H9 (cell line): ENCODE measurements around the gene TH. TPM values are rescaled to one million over a fixed set of nuclear protein-coding genes. Genes with fewer than 3 reads are reported as not detected.

ENCODE experiments used
- DNase-seq: peaks from one replicate; pipeline ENCODE4 v3.0.0-alpha.2; 2017
- H2AFZ ChIP-seq: one replicate; pipeline ENCODE4 v1.6.1; 2013; ENCODE audit warnings: mild to moderate bottlenecking, low read length, control low read depth, moderate library complexity
- H2AK5ac ChIP-seq: 2 replicates; pipeline ENCODE4 v1.6.1; 2013; ENCODE audit warnings: low read length, control low read depth, mixed read lengths; ENCODE audit not compliant: insufficient read length
- H2BK120ac ChIP-seq: one replicate; pipeline ENCODE4 v1.6.1; 2013; ENCODE audit warnings: low read depth, mild to moderate bottlenecking, low read length, control low read depth, inconsistent platforms; ENCODE audit not compliant: poor library complexity, severe bottlenecking
- H2BK12ac ChIP-seq: 2 replicates; pipeline ENCODE4 v1.6.1; 2013; ENCODE audit warnings: low read length, control low read depth, mixed read lengths, low read depth; ENCODE audit not compliant: insufficient read length
- H2BK15ac ChIP-seq: 2 replicates; pipeline ENCODE4 v1.6.1; 2013; ENCODE audit warnings: low read depth, low read length, control low read depth
- H2BK20ac ChIP-seq: one replicate; pipeline ENCODE4 v1.6.1; 2013; ENCODE audit warnings: low read depth, mild to moderate bottlenecking, low read length, control low read depth, inconsistent platforms; ENCODE audit not compliant: poor library complexity, severe bottlenecking
- H2BK5ac ChIP-seq: 2 replicates; pipeline ENCODE4 v1.6.1; 2013; ENCODE audit warnings: low read length, control low read depth, mixed read lengths; ENCODE audit not compliant: insufficient read length
- H3K14ac ChIP-seq: 2 replicates; pipeline ENCODE4 v1.6.1; 2013; ENCODE audit warnings: low read length, control low read depth; ENCODE audit not compliant: insufficient read depth
- H3K18ac ChIP-seq: 2 replicates; pipeline ENCODE4 v1.6.1; 2013; ENCODE audit warnings: low read depth, mild to moderate bottlenecking, mixed read lengths, low read length, control low read depth; ENCODE audit not compliant: insufficient read length
- H3K23ac ChIP-seq: 2 replicates; pipeline ENCODE4 v1.6.1; 2013; ENCODE audit warnings: low read length, control low read depth, mixed read lengths, low read depth; ENCODE audit not compliant: insufficient read length
- H3K23me2 ChIP-seq: 2 replicates; pipeline ENCODE4 v1.6.1; 2013; ENCODE audit warnings: low read depth, mild to moderate bottlenecking, mixed read lengths, low read length, control low read depth; ENCODE audit not compliant: insufficient read length, poor library complexity, severe bottlenecking
- H3K27ac ChIP-seq: 2 replicates; pipeline ENCODE4 v1.5.1; 2013; ENCODE audit warnings: low read length, control low read depth, mixed read lengths, low read depth; ENCODE audit not compliant: insufficient read length
- H3K27me3 ChIP-seq: 2 replicates; pipeline ENCODE4 v1.6.1; 2013; ENCODE audit warnings: low read length, control low read depth, inconsistent platforms; ENCODE audit not compliant: insufficient read depth
- H3K4ac ChIP-seq: 2 replicates; pipeline ENCODE4 v1.6.1; 2013; ENCODE audit warnings: low read depth, mild to moderate bottlenecking, control low read depth, inconsistent platforms, low read length, moderate library complexity
- H3K4me1 ChIP-seq: 2 replicates; pipeline ENCODE4 v1.6.1; 2013; ENCODE audit warnings: low read length, control low read depth, inconsistent platforms; ENCODE audit not compliant: insufficient read depth
- H3K4me2 ChIP-seq: 2 replicates; pipeline ENCODE4 v1.6.1; 2013; ENCODE audit warnings: low read length, control low read depth, mixed read lengths; ENCODE audit not compliant: insufficient read length, insufficient read depth
- H3K56ac ChIP-seq: 2 replicates; pipeline ENCODE4 v1.6.1; 2013; ENCODE audit warnings: low read depth, mild to moderate bottlenecking, mixed read lengths, low read length, control low read depth; ENCODE audit not compliant: insufficient read length
- H3K79me1 ChIP-seq: 2 replicates; pipeline ENCODE4 v1.6.1; 2013; ENCODE audit warnings: low read depth, mild to moderate bottlenecking, moderate library complexity, low read length, control low read depth, inconsistent platforms; ENCODE audit not compliant: insufficient read depth, poor library complexity, severe bottlenecking
- H3K79me2 ChIP-seq: 2 replicates; pipeline ENCODE4 v1.6.1; 2013; ENCODE audit warnings: low read length, control low read depth, inconsistent platforms; ENCODE audit not compliant: insufficient read depth
- H3K9ac ChIP-seq: 2 replicates; pipeline ENCODE4 v1.6.1; 2013; ENCODE audit warnings: low read length, control low read depth, mixed read lengths; ENCODE audit not compliant: insufficient read length; ENCODE audit errors: extremely low read depth
- H3K9me3 ChIP-seq: one replicate; pipeline ENCODE4 v1.6.1; 2013; ENCODE audit warnings: low read depth, low read length, inconsistent platforms; ENCODE audit not compliant: control insufficient read depth
- H3T11ph ChIP-seq: one replicate; pipeline ENCODE4 v1.6.1; 2013; ENCODE audit warnings: mild to moderate bottlenecking, low read length, control low read depth, inconsistent platforms
- H4K20me1 ChIP-seq: one replicate; pipeline ENCODE4 v1.6.1; 2013; ENCODE audit not compliant: control insufficient read depth, insufficient read length, insufficient read depth
- H4K5ac ChIP-seq: 2 replicates; pipeline ENCODE4 v1.6.1; 2013; ENCODE audit warnings: low read depth, mild to moderate bottlenecking, mixed read lengths, low read length, control low read depth; ENCODE audit not compliant: insufficient read length
- H4K8ac ChIP-seq: replicated peaks from 2 replicates; pipeline ENCODE4 v1.6.1; 2013; ENCODE audit warnings: low read length, control low read depth, mixed read lengths, low read depth; ENCODE audit not compliant: insufficient read length
- H4K91ac ChIP-seq: 2 replicates; pipeline ENCODE4 v1.6.1; 2013; ENCODE audit warnings: low read depth, mild to moderate bottlenecking, moderate library complexity, mixed read lengths, low read length, control low read depth; ENCODE audit not compliant: insufficient read length
- H3K27ac Mint-ChIP-seq, 3 experiments: 2 replicates in 2 of 3; 3 replicates in 1 of 3; pipeline ENCODE4 v1.8.0; 2020 to 2021; ENCODE audit warnings: mixed read lengths in 3 of 3, mild to moderate bottlenecking in 1 of 3, moderate library complexity in 1 of 3
- H3K27me3 Mint-ChIP-seq: 2 replicates; pipeline ENCODE4 v1.8.0; 2021; ENCODE audit warnings: low read depth, mild to moderate bottlenecking, moderate library complexity, mixed read lengths
- H3K36me3 Mint-ChIP-seq, 3 experiments: 2 replicates in 2 of 3; 3 replicates in 1 of 3; pipeline ENCODE4 v1.8.0; 2020 to 2021; ENCODE audit warnings: low read depth in 3 of 3, mixed read lengths in 3 of 3; ENCODE audit not compliant: insufficient read depth in 1 of 3
- H3K4me1 Mint-ChIP-seq, 2 experiments: 2 replicates each; pipeline ENCODE4 v1.8.0; 2020; ENCODE audit warnings: mixed read lengths in 2 of 2
- H3K4me3 Mint-ChIP-seq, 2 experiments: 2 replicates in 1 of 2; 3 replicates in 1 of 2; pipeline ENCODE4 v1.8.0; 2020 to 2021; ENCODE audit warnings: mild to moderate bottlenecking in 2 of 2, mixed read lengths in 2 of 2, moderate library complexity in 1 of 2
- H3K9me3 Mint-ChIP-seq, 2 experiments: 2 replicates in 1 of 2; 3 replicates in 1 of 2; pipeline ENCODE4 v1.8.0; 2020; ENCODE audit warnings: mild to moderate bottlenecking in 2 of 2, mixed read lengths in 2 of 2, moderate library complexity in 1 of 2
- WGBS: extraction: QIAGEN DNeasy Blood & Tissue Kit; methylation state at CpG from one replicate; pipeline ENCODE4 v1.1.7; 2013; ENCODE audit warnings: missing lambda C conversion rate, low lambda C conversion rate, mixed read lengths; ENCODE audit not compliant: insufficient read length; ENCODE audit errors: extremely low coverage; 5-methylcytosine and 5-hydroxymethylcytosine counted together
- total RNA-seq: library from RNA; stranded (reverse); gene quantifications from 2 replicates; pipeline ENCODE4 v1.2.1, GENCODE V29; 2021
- TF ChIP-seq, protein P1 (sequence below): fragments of 200-600 bp; sonication (generic); conservative IDR thresholded peaks from 3 replicates; pipeline ENCODE4 v1.8.0; 2021; ENCODE audit warnings: antibody characterized with exemption, mild to moderate bottlenecking

The TH gene
- total RNA-seq, 1 experiment from 2014 or later: not detected

DNA sequence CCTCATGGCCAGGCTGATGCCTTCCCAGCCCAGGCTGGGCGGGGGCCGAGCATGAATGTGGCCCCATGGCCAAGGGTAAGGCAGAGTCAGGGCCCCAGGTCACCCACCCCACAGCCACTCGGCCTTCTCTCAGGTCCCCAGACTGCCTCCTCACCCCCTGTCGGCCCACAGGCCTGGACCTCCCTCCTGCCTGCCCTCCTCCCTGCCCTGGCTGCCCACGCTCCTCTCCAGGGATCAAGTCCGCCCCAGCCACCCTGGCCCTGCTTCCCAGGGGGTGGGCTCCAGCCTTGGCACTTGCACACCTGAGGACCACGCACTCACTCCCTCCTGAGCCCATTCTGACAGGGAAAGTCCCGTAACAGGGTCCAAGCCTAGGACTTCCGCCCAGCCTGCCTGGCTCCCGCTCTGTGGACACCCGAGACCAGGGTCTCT, 37.8 kb upstream of the TH start:
- TF ChIP-seq, protein P1, sequence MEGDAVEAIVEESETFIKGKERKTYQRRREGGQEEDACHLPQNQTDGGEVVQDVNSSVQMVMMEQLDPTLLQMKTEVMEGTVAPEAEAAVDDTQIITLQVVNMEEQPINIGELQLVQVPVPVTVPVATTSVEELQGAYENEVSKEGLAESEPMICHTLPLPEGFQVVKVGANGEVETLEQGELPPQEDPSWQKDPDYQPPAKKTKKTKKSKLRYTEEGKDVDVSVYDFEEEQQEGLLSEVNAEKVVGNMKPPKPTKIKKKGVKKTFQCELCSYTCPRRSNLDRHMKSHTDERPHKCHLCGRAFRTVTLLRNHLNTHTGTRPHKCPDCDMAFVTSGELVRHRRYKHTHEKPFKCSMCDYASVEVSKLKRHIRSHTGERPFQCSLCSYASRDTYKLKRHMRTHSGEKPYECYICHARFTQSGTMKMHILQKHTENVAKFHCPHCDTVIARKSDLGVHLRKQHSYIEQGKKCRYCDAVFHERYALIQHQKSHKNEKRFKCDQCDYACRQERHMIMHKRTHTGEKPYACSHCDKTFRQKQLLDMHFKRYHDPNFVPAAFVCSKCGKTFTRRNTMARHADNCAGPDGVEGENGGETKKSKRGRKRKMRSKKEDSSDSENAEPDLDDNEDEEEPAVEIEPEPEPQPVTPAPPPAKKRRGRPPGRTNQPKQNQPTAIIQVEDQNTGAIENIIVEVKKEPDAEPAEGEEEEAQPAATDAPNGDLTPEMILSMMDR: no peak
- Histone ChIP-seq H3K79me2 (no peaks in the 10 kb centered on the region), H2BK5ac (no peak overlapping the region), H3K23me2 (no peaks in the 10 kb centered on the region), H3K9ac (no peak overlapping the region), H3K79me1 (no peaks in the 10 kb centered on the region), H2BK120ac (no peak overlapping the region), H4K5ac (no peak overlapping the region), H3K23ac (no peak overlapping the region), H3K18ac (no peak overlapping the region), H3K4ac (no peak overlapping the region), H3K56ac (no peak overlapping the region), H2BK20ac (no peak overlapping the region), H3T11ph (no peak overlapping the region), H4K20me1 (no peaks in the 10 kb centered on the region), H4K8ac (no peak overlapping the region), H3K4me2 (no peak overlapping the region), H3K27ac (no peak overlapping the region), H4K91ac (no peak overlapping the region), H2AK5ac (no peak overlapping the region), H3K9me3 (no peaks in the 10 kb centered on the region), H2BK12ac (no peak overlapping the region), H2AFZ (no peak overlapping the region), H3K27me3 (no peaks in the 10 kb centered on the region; the same call in 1 of the 2 replicates), H3K14ac (no peak overlapping the region), H2BK15ac (no peak overlapping the region), H3K4me1 (peaks cover 3% of the 10 kb centered on the region; the same call in 1 of the 2 replicates)
- Mint-ChIP-seq H3K36me3 (no peaks in the 10 kb centered on the region), H3K4me1 (peaks cover 14% of the 10 kb centered on the region in 2 experiments), H3K4me3 (no peak overlapping the region), H3K9me3 (no peaks in the 10 kb centered on the region), H3K27me3 (peaks cover 48% of the 10 kb centered on the region), H3K27ac (no peak overlapping the region; a peak in 1 of 7 replicates)
- WGBS: no CpG with 5 or more reads among the region's 11 CpGs
- peak; percentile 18 for DNase-seq
